ENCODE results near the gene NBEA.
A peak's percentile ranks its signal among the peaks of the same experiment; 100 is the strongest.

NBEA gene

DNA sequence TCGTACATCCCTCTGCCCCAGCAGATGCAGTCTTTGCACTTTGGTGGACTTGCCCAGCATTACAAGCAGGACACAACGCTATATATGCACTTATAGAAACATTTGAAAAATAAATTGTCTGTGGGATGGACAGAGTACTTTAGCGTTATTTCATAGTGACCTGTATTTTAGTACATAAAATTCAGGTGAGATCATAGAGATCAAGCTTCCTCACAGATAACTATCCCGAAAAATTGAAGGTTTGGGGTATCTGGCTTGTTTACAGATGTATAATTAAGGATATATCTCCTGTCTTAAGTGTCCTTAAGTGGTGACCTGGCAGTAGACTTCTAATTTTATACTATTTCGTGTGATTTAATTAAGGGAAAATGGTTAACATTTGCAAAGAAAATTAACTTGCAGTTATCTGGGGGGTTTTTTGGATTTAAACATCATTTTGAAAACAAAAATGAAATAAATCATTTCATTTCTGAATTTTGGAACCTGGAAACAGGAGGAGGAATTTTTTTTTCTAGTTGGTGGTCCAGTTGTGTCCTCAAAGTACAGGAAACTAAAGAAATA, 535.4 kb downstream of the NBEA start:
- no peak for DNase-seq

DNA sequence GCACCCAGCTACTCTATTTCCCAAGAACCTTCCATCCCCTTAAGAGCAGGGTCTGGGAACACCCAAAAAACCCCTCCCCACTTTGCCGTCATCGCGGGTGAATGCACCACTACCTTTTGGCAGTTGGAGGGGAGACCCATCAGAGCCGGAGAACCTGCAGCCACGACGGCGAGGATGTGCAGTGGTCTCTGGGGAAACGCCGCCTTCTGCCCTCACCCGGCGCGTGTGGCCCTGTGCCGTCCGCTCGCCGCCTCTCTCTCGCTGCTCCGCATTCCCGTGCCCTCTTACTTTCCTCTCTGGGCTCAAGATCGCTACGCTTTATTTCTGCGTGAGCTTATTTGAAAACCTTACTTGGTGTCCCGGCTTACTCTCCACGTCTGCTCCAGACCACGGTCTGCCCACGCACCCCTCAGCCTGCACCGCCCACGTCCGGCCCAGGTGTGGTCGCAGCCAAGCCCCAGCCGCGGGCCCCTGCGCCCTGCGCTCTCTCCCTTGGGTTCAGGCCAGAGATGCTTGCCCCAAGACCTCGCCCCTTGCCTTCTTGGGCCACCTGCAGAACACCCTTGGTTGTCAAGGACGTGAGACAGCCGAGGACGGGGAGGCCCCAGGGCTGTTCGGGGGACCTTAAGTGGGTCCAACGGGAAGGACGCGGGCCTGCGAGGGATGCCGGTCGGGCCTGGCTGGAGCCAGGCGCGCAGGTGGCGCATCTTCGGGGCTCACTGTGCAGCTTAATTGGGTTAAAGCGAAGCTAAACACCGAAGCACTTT, 536.4 kb downstream of the NBEA start:
- DNase-seq, result no peak

DNA sequence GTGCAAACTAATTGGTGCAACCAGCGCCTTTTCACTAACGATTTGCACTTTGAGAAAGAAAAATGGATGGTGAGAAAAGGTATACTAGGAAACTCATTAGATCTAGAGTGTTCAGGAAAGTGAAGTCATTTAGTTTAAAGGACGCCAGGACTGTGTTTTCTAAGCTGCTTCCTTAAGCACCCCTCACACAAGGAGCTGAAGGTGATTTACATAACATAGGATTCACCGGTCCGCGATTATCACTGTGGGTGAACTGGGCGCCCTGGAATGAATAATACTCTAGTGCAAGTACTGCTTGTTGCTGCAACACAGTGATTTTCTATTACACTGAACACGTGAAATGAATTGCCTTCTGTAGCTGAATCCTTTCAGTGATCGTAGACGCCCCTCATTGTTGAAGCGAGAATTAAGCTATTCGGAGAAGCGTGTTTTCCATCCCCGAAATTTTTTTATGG, 537.0 kb downstream of the NBEA start:
- no peak for DNase-seq

- no peak for DNase-seq
These were observed 537.6 kb downstream of the NBEA start for GRCh38 chr13:35479706-35480105.

GRCh38 chr13:35480346-35480745, 538.3 kb downstream of the NBEA start:
- no peak for DNase-seq

DNA sequence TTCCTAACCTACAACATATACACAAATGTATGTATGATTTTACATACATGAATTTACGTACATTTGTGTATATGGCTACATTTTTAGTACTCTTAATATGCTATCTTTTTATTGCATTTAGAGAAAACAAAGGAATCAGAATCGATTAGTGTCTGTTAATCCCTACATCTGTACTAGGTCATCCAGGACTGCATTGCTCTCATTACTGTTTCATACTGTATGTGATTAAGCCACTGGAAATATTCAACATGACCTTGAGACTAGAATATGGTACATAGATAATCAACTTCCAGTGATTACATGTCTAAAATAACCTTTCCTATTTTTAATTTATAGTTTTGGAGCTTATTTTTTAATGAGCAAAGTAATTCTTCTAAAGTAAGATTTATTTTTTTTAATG, 539.7 kb downstream of the NBEA start:
- no peak for DNase-seq

DNA sequence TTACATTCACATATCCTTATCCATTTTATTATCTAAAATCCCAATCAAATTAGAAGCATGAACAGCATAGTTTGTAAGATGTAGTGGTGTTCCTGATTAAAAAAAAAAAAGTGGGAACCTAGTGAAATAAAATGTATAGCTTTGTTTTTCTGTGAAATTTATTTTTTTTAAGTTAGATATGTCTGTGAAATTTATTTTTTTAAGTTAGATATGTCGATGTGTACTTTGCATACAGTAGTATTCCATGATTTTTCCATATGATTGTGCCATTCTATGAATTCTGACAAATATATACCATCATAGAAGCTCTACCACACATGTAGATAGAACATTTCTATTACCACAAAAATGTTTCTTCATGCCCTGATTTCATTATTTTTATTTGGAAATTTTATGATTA, 540.5 kb downstream of the NBEA start:
- no peak for DNase-seq

DNA sequence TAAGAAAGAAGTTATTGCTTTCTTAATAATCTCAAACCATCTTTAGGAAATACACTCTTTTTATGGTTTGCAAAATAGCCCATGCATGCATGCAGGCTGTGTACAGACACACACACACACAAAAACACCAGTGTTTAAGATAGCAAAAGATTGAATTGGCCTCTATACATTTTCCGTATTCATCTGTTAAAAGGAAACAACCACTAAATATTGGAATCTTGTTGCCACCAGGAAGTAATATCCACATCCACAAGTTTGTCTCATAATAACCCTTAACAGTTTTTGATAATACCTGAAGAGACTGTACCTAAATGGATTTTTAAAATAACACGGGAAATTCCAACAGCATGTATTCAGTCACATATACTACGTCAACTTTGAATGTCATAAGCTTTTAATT, 541.7 kb downstream of the NBEA start:
- DNase-seq, result no peak

- peak in 1 of 2 experiments; percentile 34 for DNase-seq
These were observed 542.3 kb downstream of the NBEA start for GRCh38 chr13:35484384-35484783.

GRCh38 chr13:35485424-35485823, 543.4 kb downstream of the NBEA start:
- peak; percentile 87 to 92 for DNase-seq

DNA sequence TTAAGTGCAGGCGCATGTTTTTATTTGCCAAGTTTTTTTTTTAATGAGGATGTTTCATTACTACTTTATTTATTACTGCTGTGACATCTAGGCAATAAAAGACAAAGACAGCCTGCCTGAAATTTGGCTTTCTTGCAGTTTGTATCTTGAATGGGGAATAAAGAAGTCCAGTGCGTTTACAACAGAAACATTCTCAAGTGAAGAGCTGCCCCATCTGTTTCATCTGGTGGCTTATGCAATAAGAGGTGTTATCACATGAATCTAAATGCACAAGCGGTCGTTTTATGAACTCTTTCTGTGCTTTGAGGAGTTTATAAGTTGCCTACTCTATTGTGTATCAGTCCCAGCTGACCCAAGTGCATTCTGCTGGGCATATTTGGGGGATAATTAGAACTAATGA, 547.0 kb downstream of the NBEA start:
- DNase-seq, result peak; percentile 73 to 92

- DNase-seq, result no peak
These were observed 553.9 kb downstream of the NBEA start for GRCh38 chr13:35496006-35496405.

GRCh38 chr13:35496761-35497386, 554.8 kb downstream of the NBEA start:
- DNase-seq, result no peak

- DNase-seq, result no peak
These were observed 556.2 kb downstream of the NBEA start for GRCh38 chr13:35498231-35498630.

DNA sequence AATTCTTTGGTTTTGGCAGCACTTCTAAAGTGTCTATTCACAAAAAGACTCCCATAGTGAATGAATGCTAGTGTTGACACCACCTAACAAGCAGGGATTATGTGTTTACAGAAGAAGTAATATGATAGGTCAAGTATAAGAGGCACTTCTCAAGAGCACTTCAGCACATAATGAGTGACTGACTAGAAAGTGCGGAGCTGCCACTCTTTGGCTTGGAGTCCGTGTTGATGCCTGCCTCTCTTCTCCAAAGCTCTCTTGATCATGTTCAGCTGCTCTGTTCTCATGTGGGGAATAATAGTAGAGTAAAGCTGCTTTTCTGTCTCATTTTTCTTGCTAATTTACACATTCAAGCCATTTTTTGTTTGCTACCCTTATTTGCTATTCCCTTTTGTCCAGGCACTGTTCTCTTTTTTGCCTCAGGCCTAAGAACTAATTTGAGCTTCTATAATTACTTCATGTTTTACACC, 557.2 kb downstream of the NBEA start:
- DNase-seq, result peak; percentile 95 to 96

DNA sequence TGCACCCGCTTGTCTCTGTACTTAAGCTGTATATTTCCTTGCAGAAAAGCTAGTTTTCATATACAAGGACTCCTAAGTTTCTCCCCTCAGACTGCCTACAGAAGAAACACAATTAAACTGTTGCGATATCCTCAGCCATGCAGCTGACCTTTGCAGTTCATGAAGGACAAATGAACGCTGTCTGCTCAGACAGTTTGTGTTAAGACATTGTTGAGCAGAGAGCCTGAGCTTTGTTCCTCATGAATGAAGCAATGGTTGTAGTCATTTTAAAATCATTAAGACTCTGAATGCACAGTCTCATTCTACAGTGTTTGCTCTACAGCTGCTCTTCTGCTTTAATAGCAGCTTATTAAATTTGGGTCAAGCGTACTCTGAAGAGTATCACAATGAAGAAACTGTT, 557.6 kb downstream of the NBEA start:
- DNase-seq, result peak in 1 of 2 experiments; percentile 39

DNA sequence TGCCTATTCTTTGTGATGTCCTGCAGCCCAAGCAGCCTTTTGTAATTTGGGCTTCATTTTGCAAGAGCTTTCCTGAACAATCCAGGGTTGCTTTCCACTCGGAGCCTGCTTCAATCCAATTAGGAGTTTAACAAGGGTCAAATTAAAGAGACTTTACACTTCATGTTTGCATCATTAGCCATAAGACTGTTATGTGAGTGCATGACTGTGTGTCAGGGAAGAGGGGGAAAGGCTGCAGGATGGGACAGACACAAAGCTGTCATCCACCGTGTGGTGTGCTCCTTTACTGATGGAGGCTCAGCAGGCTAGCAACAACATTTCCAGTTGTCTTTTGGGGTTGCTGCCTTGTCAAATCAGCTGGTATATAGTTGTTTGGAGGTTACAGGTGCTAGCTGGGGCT, 558.1 kb downstream of the NBEA start:
- DNase-seq, result peak; percentile 57 to 87

GRCh38 chr13:35501661-35502235, 559.7 kb downstream of the NBEA start:
- DNase-seq, result no peak

DNA sequence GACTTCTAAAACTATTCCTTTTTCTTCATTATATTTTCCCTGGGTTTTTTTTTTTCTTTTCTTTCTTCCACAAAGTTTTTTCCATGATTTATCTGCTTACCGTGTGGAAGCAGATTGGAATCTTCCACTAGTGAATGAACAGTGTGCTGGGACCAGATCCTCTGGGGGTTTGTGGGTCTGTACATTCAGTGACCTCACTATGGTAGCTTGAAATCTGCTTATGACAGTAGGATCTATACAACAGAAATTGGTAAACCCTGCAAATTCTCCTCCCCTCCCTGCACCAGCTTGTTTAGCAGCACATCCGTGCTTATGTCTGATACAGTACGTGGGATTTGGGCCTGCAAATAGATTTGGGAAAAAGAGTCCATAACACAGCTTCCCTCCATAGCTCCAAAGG, 560.4 kb downstream of the NBEA start:
- no peak for DNase-seq

GRCh38 chr13:35512271-35512920, 570.3 kb downstream of the NBEA start:
- DNase-seq, result peak in 1 of 2 experiments; percentile 13

- peak; percentile 82 to 86 for DNase-seq
These were observed 572.0 kb downstream of the NBEA start for GRCh38 chr13:35514061-35514477.

DNA sequence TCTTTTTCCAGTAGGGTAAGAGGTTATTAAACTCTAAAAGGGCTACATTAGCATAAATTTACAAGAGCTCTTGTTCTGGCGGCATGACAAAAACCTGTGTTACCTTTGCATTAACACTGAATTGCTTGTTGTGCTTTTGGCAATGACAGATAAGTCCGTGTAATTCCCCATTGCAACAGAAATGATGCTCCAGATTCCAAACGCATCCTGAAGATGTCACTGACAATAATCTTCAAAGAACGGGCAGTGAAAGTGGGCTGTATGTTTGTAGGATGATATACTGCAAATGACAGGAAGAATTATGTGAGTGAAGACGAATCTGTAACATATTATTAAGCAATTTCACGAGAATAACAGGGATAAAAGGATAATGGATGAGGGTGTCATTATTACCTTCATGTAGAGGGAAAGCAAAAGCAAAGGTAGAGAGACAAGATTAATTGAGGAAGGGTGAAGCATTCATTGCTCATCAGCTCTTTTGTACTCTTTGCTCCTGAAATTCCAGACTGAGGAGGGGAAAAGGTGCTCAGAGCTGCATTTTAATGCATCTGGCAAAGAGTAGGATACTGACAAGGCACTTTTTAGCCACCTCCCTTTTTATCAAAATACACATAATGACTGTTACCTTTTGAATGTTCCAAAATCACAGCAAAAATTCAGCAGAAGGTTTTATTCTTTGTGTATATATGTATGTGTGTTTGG, 572.9 kb downstream of the NBEA start:
- peak; percentile 15 to 39 for DNase-seq
